Esophagus muscularis mucosa (tissue), 3 donors: Measurements from ENCODE around the gene CTTNBP2NL.

Source experiments
- POLR2A ChIP-seq: fragments of 450-650 bp; IDR thresholded peaks from one replicate; pipeline ENCODE4 v1.6.1; 2017; ENCODE audit warnings: antibody characterized with exemption, moderate library complexity, mild to moderate bottlenecking, low read depth
- TF ChIP-seq, protein P1 (sequence below), 3 experiments: fragments of 200-600 bp in 2 of 3; fragments of 450-650 bp in 1 of 3; sonication (generic) in 2 of 3; IDR thresholded peaks; one replicate each; pipeline ENCODE4 v1.5.1; 2017 to 2019; ENCODE audit warnings: antibody characterized with exemption in 3 of 3, mild to moderate bottlenecking in 2 of 3, moderate library complexity in 1 of 3

GRCh38 chr1:112509005-112509659, 113.1 kb downstream of the CTTNBP2NL start:
- TF ChIP-seq, protein P1, sequence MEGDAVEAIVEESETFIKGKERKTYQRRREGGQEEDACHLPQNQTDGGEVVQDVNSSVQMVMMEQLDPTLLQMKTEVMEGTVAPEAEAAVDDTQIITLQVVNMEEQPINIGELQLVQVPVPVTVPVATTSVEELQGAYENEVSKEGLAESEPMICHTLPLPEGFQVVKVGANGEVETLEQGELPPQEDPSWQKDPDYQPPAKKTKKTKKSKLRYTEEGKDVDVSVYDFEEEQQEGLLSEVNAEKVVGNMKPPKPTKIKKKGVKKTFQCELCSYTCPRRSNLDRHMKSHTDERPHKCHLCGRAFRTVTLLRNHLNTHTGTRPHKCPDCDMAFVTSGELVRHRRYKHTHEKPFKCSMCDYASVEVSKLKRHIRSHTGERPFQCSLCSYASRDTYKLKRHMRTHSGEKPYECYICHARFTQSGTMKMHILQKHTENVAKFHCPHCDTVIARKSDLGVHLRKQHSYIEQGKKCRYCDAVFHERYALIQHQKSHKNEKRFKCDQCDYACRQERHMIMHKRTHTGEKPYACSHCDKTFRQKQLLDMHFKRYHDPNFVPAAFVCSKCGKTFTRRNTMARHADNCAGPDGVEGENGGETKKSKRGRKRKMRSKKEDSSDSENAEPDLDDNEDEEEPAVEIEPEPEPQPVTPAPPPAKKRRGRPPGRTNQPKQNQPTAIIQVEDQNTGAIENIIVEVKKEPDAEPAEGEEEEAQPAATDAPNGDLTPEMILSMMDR (IDR thresholded peaks at IDR 0.05): no peak
- no peak for TF ChIP-seq POLR2A
